Measurements from ENCODE around the gene METTL16. TPM values are rescaled to one million over a fixed set of nuclear protein-coding genes. Genes with fewer than 3 reads are reported as not detected.
"Not testable (repeated sequence)": the region's sequence is repeated elsewhere in the genome, so short reads cannot be mapped to it uniquely, and the experiment has no call there.

METTL16 gene
- polyA plus RNA-seq, 1 experiment, result 10.4 TPM

- TF ChIP-seq CTCF (IDR thresholded peaks at IDR 0.05; ENCODE audit: insufficient read depth, low read depth, low read length), result no peak
- POLR2A ChIA-PET, result no interaction called here
- peaks cover 4% of the 10 kb centered on the region for H3K27me3 ChIP-seq (ENCODE audit: control insufficient read depth, insufficient read depth, low read length)
- no peak overlapping the region for H3K4me3 ChIP-seq (ENCODE audit: low read depth, low read length)
- DNase-seq (ENCODE audit: low read depth), result no peak
- no peaks in the 10 kb centered on the region for H3K36me3 ChIP-seq (ENCODE audit: control insufficient read depth, insufficient read depth, low read length)
- CTCF ChIA-PET, result no interaction called here
Observed at GRCh38 chr17:2547176-2547575, 35.5 kb upstream of the METTL16 start.

GRCh38 chr17:2545393-2545792, 33.7 kb upstream of the METTL16 start:
- CTCF ChIA-PET, result no interaction called here
- H3K4me3 ChIP-seq (ENCODE audit: low read depth, low read length), result no peak overlapping the region

GRCh38 chr17:2542456-2542855, 30.8 kb upstream of the METTL16 start:
- POLR2A ChIA-PET, result no interaction called here
- Histone ChIP-seq H3K4me3 (ENCODE audit: low read depth, low read length) (no peak overlapping the region), H3K36me3 (ENCODE audit: control insufficient read depth, insufficient read depth, low read length) (no peaks in the 10 kb centered on the region), H3K27me3 (ENCODE audit: control insufficient read depth, insufficient read depth, low read length) (no peaks in the 10 kb centered on the region; the same call in 1 of the 2 replicates)
- TF ChIP-seq CTCF (IDR thresholded peaks at IDR 0.05; ENCODE audit: insufficient read depth, low read depth, low read length), result no peak
- CTCF ChIA-PET, result no interaction called here
- DNase-seq (ENCODE audit: low read depth), result no peak

More at GRCh38 chr17:2545393-2545792, 33.7 kb upstream of the METTL16 start:
- no peak for TF ChIP-seq CTCF (IDR thresholded peaks at IDR 0.05; ENCODE audit: insufficient read depth, low read depth, low read length)
- DNase-seq (ENCODE audit: low read depth), result no peak
- Histone ChIP-seq H3K36me3 (ENCODE audit: control insufficient read depth, insufficient read depth, low read length) (no peaks in the 10 kb centered on the region), H3K27me3 (ENCODE audit: control insufficient read depth, insufficient read depth, low read length) (no peaks in the 10 kb centered on the region; the same call in 1 of the 2 replicates)
- POLR2A ChIA-PET, result no interaction called here

- POLR2A ChIA-PET, result interaction anchor here (0.5 kb wide), 1 partner anchor 24 kb away, joined by 3 read pairs; no protein-coding TSS in a partner anchor
- no peak for TF ChIP-seq CTCF (IDR thresholded peaks at IDR 0.05; ENCODE audit: insufficient read depth, low read depth, low read length)
- CTCF ChIA-PET, result no interaction called here
- H3K4me3 ChIP-seq (ENCODE audit: low read depth, low read length), result no peak overlapping the region
- no peak for DNase-seq (ENCODE audit: low read depth)
- H3K27me3 ChIP-seq (ENCODE audit: control insufficient read depth, insufficient read depth, low read length), result no peaks in the 10 kb centered on the region; the same call in 1 of the 2 replicates
- no peaks in the 10 kb centered on the region for H3K36me3 ChIP-seq (ENCODE audit: control insufficient read depth, insufficient read depth, low read length)
Observed at GRCh38 chr17:2542056-2542455, 30.4 kb upstream of the METTL16 start.

- H3K27me3 ChIP-seq (ENCODE audit: control insufficient read depth, insufficient read depth, low read length); H3K36me3 ChIP-seq (ENCODE audit: control insufficient read depth, insufficient read depth, low read length); POLR2A ChIA-PET; CTCF ChIA-PET; H3K4me3 ChIP-seq (ENCODE audit: low read depth, low read length); DNase-seq (ENCODE audit: low read depth): not testable (repeated sequence)
Observed at GRCh38 chr17:2537579-2537978, 25.9 kb upstream of the METTL16 start.

- TF ChIP-seq CTCF (IDR thresholded peaks at IDR 0.05; ENCODE audit: insufficient read depth, low read depth, low read length), result no peak
- ChIA-PET CTCF (no interaction called here), POLR2A (no interaction called here)
- H3K4me3 ChIP-seq (ENCODE audit: low read depth, low read length), result no peak overlapping the region
- H3K36me3 ChIP-seq (ENCODE audit: control insufficient read depth, insufficient read depth, low read length), result no peaks in the 10 kb centered on the region
- H3K27me3 ChIP-seq (ENCODE audit: control insufficient read depth, insufficient read depth, low read length), result no peaks in the 10 kb centered on the region
- DNase-seq (ENCODE audit: low read depth), result no peak
Observed at GRCh38 chr17:2532146-2532720, 20.5 kb upstream of the METTL16 start.

GRCh38 chr17:2531243-2531954, 19.7 kb upstream of the METTL16 start:
- DNase-seq (ENCODE audit: low read depth); CTCF ChIA-PET; POLR2A ChIA-PET; H3K27me3 ChIP-seq (ENCODE audit: control insufficient read depth, insufficient read depth, low read length); H3K36me3 ChIP-seq (ENCODE audit: control insufficient read depth, insufficient read depth, low read length); H3K4me3 ChIP-seq (ENCODE audit: low read depth, low read length): not testable (repeated sequence)

- H3K36me3 ChIP-seq (ENCODE audit: control insufficient read depth, insufficient read depth, low read length); CTCF ChIA-PET; H3K4me3 ChIP-seq (ENCODE audit: low read depth, low read length); H3K27me3 ChIP-seq (ENCODE audit: control insufficient read depth, insufficient read depth, low read length); DNase-seq (ENCODE audit: low read depth); POLR2A ChIA-PET: not testable (repeated sequence)
Observed at GRCh38 chr17:2521775-2522410, 10.2 kb upstream of the METTL16 start.

Measured in BJ (cell line).